ENCODE measurements around the gene MISP.
"Not testable (repeated sequence)": the region's sequence is repeated elsewhere in the genome, so short reads cannot be mapped to it uniquely, and the experiment has no call there.

DNA sequence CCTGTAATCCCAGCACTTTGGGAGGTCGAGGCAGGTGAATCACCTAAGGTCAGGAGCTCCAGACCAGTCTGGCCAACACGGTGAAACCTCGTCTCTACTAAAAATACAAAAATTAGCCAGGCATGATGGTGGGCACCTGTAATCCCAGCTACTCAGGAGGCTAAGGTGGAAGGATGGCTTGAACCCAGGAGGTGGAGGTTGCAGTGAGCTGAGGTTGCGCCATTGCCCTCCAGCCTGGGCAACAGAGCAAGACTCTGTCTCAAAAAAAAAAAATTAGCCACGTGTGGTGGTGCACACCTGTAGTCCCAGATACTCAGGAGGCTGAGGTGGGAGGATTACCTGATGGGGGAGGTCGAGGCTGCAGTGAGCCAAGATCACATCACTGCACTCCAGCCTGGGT, 48.1 kb upstream of the MISP start:
- TF ChIP-seq FOXK2 (IDR thresholded peaks at IDR 0.05); FOXM1 (IDR thresholded peaks at IDR 0.05; ENCODE audit: borderline replicate concordance); BHLHE40 (IDR thresholded peaks at IDR 0.05; ENCODE audit: borderline replicate concordance); ELF4 (IDR thresholded peaks at IDR 0.05); TARDBP (IDR thresholded peaks at IDR 0.05); NFRKB (IDR thresholded peaks at IDR 0.05): not testable (repeated sequence)
- TF ChIP-seq, protein P1, sequence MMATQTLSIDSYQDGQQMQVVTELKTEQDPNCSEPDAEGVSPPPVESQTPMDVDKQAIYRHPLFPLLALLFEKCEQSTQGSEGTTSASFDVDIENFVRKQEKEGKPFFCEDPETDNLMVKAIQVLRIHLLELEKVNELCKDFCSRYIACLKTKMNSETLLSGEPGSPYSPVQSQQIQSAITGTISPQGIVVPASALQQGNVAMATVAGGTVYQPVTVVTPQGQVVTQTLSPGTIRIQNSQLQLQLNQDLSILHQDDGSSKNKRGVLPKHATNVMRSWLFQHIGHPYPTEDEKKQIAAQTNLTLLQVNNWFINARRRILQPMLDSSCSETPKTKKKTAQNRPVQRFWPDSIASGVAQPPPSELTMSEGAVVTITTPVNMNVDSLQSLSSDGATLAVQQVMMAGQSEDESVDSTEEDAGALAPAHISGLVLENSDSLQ (IDR thresholded peaks at IDR 0.05) = not testable (repeated sequence)

Data from HEK293T (cell line).